Hindlimb muscle (tissue), 1 donor: ENCODE data around the gene SRGAP2B. TPM values are rescaled to one million over a fixed set of nuclear protein-coding genes. Genes with fewer than 3 reads are reported as not detected.
"Not testable (repeated sequence)": the region's sequence is repeated elsewhere in the genome, so short reads cannot be mapped to it uniquely, and the experiment has no call there.

Source experiments
- DNase-seq: peaks from one replicate; pipeline ENCODE4 v3.0.0-alpha.2; 2013
- polyA plus RNA-seq: library from polyadenylated mRNA; unstranded; fragments of 120-200 nt; gene quantifications from one replicate; pipeline ENCODE4 v1.2.1, GENCODE V29; 2013; ENCODE audit not compliant: insufficient read length

Gene SRGAP2B
- polyA plus RNA-seq, 1 donor = 48.0 TPM

- DNase-seq = not testable (repeated sequence)
These were observed 99.2 kb downstream of the SRGAP2B start for GRCh38 chr1:144995833-144996410.

DNA sequence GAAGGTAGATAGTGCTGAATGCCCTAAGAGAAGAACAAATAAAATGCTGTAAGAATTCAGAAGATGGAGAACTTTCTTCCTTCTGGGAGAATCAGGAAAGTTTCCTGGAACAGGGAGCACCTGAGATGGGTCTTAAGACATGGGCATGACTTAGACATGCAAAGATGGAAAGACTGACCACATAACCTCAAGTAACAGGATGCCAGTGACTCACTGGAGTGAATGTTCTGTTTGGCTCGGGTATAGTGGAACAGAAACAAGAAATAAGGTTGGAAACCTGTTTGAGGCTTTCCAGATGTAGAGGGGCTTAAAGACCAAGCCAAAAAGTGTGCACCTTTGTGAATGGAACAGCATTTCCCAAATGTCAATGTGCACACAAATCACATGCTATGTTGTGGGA, 102.2 kb downstream of the SRGAP2B start:
- not testable (repeated sequence) for DNase-seq

- not testable (repeated sequence) for DNase-seq
These were observed 104.5 kb downstream of the SRGAP2B start for GRCh38 chr1:144990611-144991010.

DNA sequence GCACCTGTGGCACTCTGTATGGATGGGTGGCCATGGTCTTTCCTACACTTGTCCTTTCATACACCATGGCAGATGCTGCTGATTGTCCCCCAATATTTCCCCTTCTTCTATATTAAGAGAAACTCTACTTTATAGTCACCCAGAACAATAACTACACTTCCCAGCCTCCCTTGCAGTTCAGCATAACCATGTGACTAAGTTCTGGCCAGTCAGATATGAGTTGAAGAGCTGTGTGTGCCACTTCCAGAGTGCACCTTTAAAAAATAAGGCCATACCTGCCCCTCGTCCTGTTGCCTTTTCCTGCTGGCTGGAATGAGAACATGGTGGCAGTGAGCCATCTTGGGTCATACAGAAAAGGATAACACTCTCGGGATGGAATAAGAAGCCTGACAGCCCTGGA, 108.0 kb downstream of the SRGAP2B start:
- DNase-seq = not testable (repeated sequence)

DNA sequence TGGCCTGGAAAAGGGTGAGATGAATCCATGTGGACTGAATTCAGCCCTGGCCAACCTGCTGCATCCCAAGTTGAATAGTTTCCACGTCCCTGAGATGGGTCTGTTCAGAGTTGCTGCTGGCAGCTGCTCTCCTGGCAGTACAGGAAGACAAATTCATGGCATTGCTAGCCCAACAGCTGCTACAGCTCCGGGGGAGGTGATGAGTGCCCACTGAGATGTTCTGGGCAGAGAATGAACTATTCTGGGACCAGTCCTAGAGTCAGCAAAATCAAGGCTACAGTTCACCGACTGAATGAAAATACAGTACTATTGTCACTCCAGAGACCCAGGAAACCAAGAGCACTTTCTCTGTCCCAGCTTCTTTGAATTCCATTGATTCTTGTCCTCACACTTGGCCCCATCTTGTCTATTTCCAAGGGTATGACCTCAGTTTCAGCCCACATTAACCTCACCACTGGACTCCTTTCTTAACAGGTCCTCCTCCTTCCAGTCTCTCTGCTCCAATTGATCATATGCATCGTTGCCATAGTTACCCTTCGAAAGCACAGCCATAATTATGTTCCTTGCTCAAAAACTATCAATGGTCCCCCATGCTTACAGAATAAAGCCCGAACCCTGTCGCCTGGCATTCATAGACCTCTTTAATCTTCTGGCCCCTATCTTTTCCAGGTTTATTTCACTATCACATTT, 108.8 kb downstream of the SRGAP2B start:
- not testable (repeated sequence) for DNase-seq

DNA sequence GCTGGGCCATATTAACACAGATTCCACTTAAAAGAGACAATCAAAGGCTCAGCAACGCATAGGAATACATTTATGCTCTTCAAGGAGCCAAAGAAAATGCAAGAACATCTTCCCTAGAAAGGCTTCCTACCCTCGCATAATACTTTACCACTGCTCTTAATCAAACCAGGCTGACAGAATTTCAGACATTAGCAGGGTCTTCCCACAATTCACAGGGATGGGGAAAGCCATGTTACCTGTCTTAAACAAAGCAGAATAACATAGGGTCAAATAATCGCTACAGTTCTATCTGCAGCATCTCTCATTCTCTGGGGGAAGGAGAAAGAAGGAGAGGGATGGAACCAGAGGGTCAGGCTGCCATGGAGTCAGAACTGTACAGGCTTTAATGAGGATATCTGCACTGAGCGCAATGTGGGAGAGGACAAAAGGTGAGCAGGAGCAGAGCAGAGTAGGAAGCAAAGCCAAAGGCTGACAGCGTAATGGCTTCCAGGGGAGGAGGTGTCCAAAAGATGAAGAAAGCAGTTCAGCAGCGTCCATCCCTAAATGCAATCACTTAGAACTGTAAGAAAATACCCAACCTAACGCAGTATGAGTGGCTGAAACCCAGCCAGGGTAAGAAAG, 109.5 kb downstream of the SRGAP2B start:
- not testable (repeated sequence) for DNase-seq

DNA sequence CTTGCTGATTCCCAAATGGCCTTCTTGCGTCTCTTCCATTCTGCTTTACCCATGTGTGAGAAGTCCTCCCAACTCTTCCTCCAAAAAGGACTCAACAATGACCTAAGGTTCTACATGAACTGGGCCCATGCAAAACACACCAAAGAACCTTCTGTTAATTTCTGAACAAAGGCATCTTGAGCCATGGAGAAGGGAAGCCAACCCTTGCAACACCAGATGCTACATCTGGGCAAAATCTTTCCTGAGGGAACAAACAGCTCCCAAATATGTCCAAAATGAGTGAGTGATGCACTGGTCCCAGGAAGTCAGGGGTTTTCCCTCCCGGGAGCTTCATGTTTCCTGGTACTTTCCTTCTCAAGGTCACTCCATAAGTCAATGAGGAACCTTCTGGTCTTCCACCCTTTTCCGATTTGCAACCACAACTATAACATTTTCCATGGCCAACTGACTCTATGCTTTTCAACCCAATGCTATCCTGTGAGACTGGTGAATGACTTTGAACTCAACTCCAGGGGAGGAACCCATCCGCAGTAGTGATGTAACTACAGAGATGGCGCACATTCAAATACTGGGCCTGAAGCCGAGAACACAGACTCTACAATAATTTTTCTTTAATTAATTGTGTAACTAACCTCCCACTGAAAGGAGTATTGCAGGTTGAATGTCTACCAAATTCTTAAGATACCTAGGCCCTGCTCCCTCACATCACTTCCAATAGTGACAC, 112.2 kb downstream of the SRGAP2B start:
- not testable (repeated sequence) for DNase-seq

DNA sequence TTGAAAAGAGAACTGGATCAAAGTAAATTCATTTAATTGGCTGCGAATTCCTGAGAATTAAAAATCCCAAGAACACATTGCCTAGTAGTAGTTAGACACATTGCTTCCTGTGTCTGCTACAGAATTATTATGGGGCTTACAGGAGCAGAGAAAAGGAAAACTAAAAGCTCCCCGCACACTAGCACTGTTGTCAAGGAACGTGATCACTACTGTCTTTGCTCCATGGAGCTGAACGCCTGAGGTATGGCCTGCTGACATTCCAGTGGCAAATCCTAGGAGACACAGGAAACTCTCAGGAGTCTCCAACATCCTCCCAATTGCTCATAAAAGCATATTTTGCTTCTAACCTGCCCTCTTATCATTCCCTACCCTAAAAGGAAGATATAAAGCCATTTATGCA, 114.0 kb downstream of the SRGAP2B start:
- not testable (repeated sequence) for DNase-seq

DNA sequence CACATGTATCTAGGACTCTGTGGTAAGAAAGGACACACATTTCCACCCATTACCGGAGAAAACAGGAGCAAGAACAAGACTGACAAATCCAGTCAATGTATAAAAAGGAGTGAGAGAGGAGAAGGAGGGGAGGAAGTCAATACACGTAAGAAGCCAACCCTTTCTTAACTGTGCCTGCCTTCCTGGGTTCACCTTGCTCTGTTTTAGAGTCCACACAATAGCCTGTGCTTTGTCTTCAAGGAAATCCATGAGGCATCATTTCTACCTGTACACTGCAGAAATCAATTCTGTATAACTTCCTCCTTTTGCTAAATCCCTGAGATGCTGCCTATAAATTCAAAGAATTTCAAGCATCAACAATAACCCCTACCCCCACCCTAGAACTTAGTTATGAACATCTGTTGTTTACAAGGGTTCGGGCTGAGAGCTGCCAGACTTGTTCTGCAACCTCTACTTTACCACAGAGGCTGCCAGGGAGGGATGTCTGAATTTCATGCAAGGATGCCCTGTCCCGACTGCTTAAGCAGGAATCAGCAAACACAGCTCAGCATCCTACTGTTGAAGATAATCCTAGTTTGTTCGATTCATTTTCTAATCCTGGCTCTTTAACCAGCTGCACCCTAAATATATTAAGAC, 115.0 kb downstream of the SRGAP2B start:
- not testable (repeated sequence) for DNase-seq

GRCh38 chr1:144977856-144978255, 117.3 kb downstream of the SRGAP2B start:
- DNase-seq = not testable (repeated sequence)

DNA sequence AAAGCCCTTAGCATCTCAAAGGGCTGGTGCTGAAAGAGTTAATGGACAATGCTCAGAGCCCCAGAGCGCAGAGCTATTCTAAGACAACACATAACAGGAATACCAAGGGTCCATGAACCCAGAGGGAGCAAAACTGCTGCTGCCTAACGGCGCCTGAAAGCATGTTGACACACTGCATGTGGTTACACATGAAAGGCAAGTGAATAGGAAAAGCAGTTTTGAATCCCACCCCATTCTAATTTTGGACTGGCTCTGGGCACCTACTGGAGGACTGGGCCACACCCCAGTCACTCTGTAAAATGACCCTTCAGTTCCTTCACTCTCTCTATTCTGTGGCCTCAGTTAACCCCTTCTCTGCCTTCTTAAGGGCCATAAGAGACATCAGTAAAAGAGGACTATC, 123.2 kb downstream of the SRGAP2B start:
- DNase-seq = not testable (repeated sequence)

DNA sequence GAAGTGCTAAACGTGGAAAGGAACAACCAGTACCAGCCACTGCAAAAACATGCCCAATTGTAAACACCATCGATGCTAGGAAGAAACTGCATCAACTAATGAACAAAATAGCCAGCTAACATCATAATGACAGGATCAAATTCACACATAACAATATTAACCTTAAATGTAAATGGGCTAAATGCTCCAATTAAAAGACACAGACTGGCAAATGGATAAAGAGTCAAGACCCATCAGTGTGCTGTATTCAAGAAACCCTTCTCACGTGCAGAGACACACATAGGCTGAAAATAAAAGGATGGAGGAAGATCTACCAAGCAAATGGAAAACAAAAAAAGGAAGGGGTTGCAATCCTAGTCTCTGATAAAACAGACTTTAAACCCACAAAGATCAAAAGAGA, 128.6 kb downstream of the SRGAP2B start:
- DNase-seq = not testable (repeated sequence)

DNA sequence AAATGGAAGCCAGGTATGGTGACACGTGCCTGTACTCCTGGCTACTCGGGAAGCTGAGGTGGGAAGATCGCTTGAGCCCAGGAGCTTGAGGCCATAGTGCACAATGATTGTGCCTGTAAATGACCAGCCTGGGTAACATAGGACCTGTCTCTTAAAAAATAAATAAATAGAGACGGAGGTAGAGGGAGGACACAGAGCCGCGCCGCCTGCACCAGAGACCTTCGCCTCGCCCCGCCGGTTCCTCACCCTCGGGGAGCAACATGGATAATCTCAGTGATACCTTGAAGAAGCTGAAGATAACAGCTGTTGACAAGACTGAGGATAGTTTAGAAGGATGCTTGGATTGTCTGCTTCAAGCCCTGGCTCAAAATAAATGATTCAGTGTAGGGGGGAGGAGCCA, 130.4 kb downstream of the SRGAP2B start:
- not testable (repeated sequence) for DNase-seq

DNA sequence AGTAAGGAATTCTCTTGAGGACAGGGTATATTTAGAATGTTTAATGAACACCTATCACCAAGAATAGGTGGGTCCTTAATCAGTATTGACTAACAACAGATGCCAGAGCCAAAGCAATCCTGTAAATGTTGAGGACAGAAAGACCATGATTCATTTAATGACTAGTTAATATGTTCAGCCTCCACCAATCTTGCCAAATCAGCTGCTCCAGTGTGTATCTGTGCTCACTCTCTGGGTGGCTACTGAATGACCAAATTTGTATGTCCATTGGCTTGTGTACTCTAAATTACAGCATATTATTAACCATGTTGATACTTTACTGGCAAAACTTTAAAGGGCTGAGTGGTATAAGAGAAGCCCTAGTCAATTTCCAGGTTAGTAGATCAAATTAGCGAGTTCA, 130.9 kb downstream of the SRGAP2B start:
- not testable (repeated sequence) for DNase-seq

GRCh38 chr1:144963571-144963970, 131.6 kb downstream of the SRGAP2B start:
- not testable (repeated sequence) for DNase-seq

DNA sequence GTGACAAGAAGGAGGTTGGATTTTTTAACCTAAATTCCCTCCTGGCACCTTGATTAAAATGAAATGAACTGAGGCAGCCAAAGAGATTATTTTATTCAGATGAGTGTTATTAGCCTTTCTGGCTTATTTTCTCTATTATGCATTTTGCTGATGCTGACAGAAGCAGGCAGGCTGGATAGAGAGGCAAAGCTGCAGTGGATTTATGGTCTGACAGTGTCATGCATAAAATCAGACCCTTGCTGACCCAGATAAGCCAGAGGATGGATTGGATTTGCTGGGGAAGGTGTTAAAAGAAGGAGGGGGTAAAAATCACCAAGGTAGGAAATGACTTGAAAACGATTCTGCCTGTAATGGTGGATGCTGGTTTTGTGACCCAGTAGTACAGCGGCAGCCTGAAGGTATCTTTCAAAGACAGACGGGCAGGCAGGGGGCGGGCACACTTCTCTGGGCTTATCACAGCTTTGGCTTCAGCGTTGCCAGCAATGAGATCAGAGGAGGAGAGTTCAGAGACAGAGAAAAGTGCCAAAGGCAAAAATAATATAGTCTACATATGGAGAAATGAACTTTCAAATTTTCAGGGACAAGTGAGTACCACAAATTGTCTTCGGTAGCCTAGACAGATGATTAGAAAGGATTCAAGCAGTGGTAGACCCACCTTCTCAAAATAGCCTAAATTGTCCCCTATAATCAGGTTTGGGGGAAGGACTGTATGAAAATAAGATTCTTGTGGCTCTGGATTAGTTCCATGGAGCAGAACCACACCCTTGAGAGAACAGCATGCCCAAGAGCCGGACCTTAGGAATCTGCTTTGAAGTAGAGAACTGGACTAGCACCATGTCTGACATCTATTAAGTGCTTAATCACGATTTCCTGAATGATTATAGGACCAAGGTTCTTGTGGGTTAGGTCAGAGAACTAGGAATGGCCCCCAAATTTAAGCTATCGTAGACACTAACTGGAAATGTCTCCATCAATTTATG, 133.2 kb downstream of the SRGAP2B start:
- not testable (repeated sequence) for DNase-seq

GRCh38 chr1:144960929-144961488, 134.1 kb downstream of the SRGAP2B start:
- not testable (repeated sequence) for DNase-seq

GRCh38 chr1:144948390-144948789, 146.7 kb downstream of the SRGAP2B start:
- DNase-seq = not testable (repeated sequence)

DNA sequence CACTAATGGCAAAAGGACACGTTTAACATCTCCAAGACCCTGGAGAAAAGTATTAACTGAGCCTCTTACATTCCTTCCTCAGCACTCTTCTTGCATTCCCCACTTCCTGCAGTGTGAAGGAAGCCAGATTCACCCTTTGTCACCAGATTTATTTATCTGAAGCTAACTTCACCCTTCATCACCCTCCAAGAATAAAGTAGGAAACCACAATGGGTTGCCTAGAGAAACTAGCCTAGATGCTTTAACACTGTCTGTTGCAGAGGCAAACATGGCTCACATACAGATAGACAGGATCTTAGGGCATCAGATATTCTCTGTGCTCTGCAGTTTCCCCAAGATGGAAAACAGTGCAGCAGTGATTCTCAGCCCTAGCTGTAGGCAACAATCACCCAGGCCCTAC, 147.6 kb downstream of the SRGAP2B start:
- DNase-seq = not testable (repeated sequence)

GRCh38 chr1:144946525-144947480, 148.3 kb downstream of the SRGAP2B start:
- not testable (repeated sequence) for DNase-seq
